ENCODE data around the gene TFIP11.

The TFIP11 gene

DNA sequence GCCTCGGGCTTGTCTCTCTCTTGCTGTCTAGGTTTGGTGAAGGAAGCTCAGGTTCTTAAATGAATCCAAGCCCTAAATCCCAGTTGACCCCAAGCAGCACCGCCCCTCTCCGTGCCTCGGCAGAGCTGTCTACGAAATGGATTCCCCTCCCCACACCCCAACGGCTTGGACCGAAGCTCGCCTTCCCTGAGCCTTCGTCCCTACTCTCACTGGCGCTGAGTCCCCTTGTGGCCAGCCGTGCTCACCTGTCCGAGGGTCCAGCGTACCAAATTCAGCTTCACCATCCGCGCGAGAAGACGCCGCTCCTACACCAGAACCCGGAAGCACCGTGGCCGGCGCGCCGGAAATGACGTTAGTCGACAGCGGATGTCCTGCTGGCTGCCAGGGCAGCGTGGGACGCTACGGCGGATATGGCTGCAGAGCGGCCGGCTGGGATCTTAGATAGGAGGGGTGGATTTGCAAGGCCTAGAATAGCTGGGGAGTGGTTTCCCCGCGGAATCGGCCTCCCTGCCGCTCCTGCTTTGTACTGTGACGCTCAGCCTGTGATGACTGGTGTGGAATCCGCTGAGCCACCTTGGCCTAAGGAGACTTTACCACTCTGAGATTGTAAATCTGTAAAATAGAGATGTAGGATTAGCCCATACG, at the start of gene TFIP11:
Gene TFIP11, minus strand, starts transcription at position 325 of the 645 bp plus-strand sequence. CDS start 2,201 bp downstream, outside the sequence.
- TF ChIP-seq, protein P1, sequence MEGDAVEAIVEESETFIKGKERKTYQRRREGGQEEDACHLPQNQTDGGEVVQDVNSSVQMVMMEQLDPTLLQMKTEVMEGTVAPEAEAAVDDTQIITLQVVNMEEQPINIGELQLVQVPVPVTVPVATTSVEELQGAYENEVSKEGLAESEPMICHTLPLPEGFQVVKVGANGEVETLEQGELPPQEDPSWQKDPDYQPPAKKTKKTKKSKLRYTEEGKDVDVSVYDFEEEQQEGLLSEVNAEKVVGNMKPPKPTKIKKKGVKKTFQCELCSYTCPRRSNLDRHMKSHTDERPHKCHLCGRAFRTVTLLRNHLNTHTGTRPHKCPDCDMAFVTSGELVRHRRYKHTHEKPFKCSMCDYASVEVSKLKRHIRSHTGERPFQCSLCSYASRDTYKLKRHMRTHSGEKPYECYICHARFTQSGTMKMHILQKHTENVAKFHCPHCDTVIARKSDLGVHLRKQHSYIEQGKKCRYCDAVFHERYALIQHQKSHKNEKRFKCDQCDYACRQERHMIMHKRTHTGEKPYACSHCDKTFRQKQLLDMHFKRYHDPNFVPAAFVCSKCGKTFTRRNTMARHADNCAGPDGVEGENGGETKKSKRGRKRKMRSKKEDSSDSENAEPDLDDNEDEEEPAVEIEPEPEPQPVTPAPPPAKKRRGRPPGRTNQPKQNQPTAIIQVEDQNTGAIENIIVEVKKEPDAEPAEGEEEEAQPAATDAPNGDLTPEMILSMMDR (IDR thresholded peaks at IDR 0.05; ENCODE audit: borderline replicate concordance, control extremely low read depth, extremely low read depth, insufficient read depth, missing control alignments): no peak
- peak; percentile 97 for DNase-seq (ENCODE audit: low spot score)
- in situ Hi-C loops (cut with MboI; ENCODE audit: low sequenced_read_pairs, unreplicated experiment): no loop called here

DNA sequence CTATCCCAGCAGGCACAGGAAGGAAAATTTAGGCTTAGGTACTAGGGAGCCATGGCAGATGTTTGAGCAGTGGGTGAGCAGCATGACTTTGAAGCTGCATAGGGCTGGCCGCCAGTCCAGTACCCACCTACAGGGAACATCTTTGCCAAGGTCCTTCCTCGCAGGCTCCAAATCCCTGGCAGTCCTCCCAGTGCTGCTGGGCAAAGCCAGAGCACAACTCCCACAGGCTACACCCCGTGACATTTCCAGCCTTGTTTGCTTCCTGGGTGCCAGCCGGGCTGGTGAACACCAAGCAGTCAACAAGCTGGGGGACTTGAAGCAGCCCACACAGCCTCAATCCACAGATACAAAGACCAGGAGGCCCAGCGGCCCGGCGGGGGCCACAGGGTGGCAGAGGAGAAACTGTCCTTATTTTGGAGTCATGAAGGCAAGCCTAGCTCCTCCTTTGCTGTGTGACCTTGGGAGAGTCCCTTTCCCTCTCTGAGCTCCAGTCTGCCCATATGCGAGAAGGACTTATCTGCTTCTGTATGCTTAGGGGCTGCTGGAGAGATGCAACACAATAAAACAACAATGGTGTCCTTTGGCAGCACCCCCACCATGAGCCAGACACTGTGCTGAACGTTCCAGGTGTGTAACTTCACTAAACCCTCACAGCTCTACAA, 49.6 kb upstream of the TFIP11 start:
- DNase-seq (ENCODE audit: low spot score): no peak
- in situ Hi-C loops (cut with MboI; ENCODE audit: low sequenced_read_pairs, unreplicated experiment): no loop called here
- TF ChIP-seq, protein P1 (IDR thresholded peaks at IDR 0.05; ENCODE audit: borderline replicate concordance, control extremely low read depth, extremely low read depth, insufficient read depth, missing control alignments): no peak

DNA sequence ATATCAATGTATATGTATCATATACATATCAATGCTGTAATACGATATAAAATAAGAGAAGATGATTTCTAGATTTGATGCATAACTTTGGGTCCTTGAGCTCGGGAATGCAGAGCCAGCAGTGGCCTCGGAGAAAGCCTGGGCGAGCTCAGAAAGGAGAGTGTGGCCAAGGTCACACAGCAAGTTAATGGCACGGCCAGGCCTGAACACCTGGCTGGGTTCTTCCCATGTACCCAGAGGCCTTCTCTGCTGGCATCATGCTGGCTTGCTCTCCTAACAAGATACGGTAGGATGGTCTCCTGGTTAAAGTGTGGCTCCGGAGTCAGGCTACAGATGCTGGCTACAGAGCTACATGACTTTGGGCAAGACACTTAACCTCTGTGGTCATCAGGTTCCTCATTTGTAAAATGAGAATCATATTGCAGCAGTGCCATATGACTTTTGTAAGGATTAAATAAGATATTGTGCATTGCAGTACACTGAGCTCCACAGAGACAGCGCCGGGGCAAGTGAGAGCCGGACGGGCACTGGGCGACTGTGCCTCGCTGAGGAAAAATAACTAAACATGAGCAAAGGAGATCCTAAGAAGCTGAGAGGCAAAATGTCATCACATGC, 47.8 kb upstream of the TFIP11 start:
- TF ChIP-seq, protein P1 (IDR thresholded peaks at IDR 0.05; ENCODE audit: borderline replicate concordance, control extremely low read depth, extremely low read depth, insufficient read depth, missing control alignments): no peak
- in situ Hi-C loops (cut with MboI; ENCODE audit: low sequenced_read_pairs, unreplicated experiment): no loop called here
- no peak for DNase-seq (ENCODE audit: low spot score)

DNA sequence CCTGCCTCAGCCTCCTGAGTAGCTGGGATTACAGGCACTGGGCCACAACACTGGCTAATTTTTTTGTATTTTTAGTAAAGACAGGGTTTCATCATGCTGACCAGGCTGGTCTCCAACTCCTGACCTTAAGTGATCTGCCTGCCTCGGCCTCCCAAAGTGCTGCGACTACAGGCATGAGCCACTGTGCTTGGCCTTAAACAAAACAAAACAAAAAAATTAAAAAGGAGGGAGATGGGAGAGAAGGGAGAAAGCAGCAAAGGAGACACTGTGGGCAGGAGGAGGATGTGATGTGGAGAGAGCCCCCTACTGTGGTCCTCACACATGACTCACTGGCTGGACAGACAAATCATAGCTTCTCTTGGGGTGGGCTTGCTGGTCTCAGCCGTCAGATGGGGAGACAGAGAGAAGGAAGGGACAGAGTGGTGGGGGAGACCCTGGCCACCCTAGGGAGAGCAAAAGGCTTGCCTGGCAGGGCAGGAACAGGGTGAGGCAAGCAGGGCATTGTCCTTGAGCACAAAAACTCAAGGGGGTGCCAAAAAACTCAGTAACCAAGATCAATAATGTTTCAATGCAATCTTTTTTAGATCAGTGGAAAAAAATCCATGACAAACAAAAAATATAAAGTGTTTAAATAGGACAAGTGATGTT, 46.1 kb upstream of the TFIP11 start:
- in situ Hi-C loops (cut with MboI; ENCODE audit: low sequenced_read_pairs, unreplicated experiment): no loop called here
- TF ChIP-seq, protein P1 (IDR thresholded peaks at IDR 0.05; ENCODE audit: borderline replicate concordance, control extremely low read depth, extremely low read depth, insufficient read depth, missing control alignments): no peak

DNA sequence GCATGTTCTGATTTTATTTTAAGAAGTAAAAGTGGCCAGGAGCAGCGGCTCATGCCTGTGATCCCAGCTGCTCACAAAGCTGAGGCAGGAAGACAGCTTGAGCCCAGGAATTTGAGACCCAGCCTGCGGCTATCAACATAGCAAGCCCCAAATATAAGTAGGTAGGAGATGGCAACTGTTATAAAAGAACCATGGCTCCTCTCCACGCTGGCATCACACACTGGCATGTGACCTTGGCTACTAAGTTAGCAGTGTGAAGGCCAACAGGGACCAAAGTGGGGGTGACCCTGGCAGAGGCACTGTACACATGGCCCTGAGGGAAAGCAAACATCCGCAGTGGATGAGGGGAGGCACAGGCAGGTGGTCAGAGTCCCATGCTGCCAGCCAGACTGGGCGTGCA, 44.6 kb upstream of the TFIP11 start:
- TF ChIP-seq, protein P1 (IDR thresholded peaks at IDR 0.05; ENCODE audit: borderline replicate concordance, control extremely low read depth, extremely low read depth, insufficient read depth, missing control alignments): no peak
- in situ Hi-C loops (cut with MboI; ENCODE audit: low sequenced_read_pairs, unreplicated experiment): no loop called here
- DNase-seq (ENCODE audit: low spot score): no peak

More for the DNA sequence above, 46.1 kb upstream of the TFIP11 start:
- no peak for DNase-seq (ENCODE audit: low spot score)

DNA sequence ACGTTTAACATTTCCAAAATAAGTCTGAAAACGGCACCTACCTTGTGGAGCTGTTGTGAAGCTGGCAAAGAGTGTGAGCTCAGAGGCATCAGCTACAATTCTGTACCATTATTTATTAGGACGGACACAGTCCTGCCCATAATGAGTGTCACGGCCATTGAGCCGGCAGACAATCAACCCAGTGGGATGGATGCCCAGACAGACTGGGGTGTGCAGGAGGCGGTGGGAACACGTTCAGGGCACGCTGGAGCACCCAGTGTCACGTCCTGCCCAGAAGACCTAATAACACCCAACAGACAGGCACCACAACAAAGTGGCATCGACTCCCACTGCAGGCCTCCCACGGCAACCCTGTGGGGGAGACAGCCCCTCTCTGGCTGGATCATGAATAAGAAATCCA, 43.2 kb upstream of the TFIP11 start:
- TF ChIP-seq, protein P1 (IDR thresholded peaks at IDR 0.05; ENCODE audit: borderline replicate concordance, control extremely low read depth, extremely low read depth, insufficient read depth, missing control alignments): no peak
- no peak for DNase-seq (ENCODE audit: low spot score)
- in situ Hi-C loops (cut with MboI; ENCODE audit: low sequenced_read_pairs, unreplicated experiment): no loop called here

All from GM13976 (cell line).